Vagina (tissue), 2 donors: Measurements from ENCODE around the gene FBXL17.

Experiments used
- POLR2AphosphoS5 ChIP-seq, 2 donors: sonication (generic); formaldehyde crosslinking; IDR thresholded peaks; one replicate each; pipeline ENCODE4 v1.9.0; 2017; ENCODE audit warnings: antibody characterized with exemption in 2 of 2, mild to moderate bottlenecking in 2 of 2, low read depth in 1 of 2; ENCODE audit not compliant: insufficient read depth in 1 of 2
- TF ChIP-seq, protein P1 (sequence below), 3 experiments: fragments of 450-650 bp in 2 of 3; fragments of 200-600 bp in 1 of 3; sonication (generic) in 1 of 3; IDR thresholded peaks; one replicate each; pipeline ENCODE4 v1.5.1; 2017 to 2019; ENCODE audit warnings: antibody characterized with exemption in 3 of 3, mild to moderate bottlenecking in 2 of 3, moderate library complexity in 2 of 3

DNA sequence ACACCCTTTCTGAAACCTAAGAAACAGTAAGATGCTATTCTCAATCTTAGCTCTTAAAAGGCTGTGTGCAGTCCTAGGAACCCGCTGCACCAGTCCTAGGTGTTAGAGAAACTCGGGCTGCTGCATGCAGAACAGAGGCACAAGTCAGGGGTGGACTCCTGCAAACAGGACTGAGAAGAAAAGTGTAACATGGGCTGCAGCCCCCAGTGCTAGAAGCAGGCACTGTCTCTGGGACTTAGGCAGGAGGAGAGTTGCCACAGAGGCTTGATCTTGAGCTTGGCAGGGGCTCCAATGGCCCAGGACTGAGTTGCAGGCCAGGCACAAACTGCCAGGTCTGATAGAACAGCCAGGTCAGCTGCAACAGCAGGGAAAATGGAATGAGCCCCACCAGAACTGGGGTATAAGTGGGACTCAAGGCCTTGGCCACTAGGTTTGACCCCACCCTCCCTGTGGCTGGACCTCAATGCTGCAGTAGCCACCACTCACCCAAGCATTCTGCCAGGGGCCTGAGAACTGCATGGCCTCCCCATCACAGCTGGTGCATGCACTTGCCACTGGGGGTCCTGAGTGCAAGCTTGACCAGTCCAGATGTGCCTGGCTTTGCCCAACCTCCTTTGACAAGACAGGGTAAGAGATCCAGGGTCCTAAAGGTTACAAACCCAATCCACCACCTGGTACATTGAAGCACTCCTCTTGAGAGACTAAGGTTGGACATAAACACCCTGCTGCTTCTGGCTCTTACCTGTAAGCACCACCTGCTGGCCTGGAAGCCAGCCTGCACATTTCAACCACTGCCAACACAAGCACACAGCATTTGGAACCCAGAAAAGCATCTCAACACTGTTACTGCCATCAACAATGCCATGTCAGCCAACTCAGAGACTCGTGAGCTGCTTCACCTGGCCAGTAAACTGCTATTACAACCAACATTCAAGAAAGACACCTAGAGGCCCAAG is 103.3 kb downstream of the FBXL17 start:
- TF ChIP-seq, protein P1, sequence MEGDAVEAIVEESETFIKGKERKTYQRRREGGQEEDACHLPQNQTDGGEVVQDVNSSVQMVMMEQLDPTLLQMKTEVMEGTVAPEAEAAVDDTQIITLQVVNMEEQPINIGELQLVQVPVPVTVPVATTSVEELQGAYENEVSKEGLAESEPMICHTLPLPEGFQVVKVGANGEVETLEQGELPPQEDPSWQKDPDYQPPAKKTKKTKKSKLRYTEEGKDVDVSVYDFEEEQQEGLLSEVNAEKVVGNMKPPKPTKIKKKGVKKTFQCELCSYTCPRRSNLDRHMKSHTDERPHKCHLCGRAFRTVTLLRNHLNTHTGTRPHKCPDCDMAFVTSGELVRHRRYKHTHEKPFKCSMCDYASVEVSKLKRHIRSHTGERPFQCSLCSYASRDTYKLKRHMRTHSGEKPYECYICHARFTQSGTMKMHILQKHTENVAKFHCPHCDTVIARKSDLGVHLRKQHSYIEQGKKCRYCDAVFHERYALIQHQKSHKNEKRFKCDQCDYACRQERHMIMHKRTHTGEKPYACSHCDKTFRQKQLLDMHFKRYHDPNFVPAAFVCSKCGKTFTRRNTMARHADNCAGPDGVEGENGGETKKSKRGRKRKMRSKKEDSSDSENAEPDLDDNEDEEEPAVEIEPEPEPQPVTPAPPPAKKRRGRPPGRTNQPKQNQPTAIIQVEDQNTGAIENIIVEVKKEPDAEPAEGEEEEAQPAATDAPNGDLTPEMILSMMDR (IDR thresholded peaks at IDR 0.05) = no peak
- TF ChIP-seq POLR2AphosphoS5 (IDR thresholded peaks at IDR 0.05; ENCODE audit: insufficient read depth in 1 of 2, low read depth in 1 of 2) = no peak
